IPS-18c (cell line): ENCODE results near the gene PRPF40B.

Experiments used
- H3K4me3 ChIP-seq: 2 replicates; pipeline ENCODE4 v1.7.0; 2013; ENCODE audit warnings: low read depth, mild to moderate bottlenecking, low read length, moderate library complexity; ENCODE audit not compliant: insufficient read depth
- H3K9me3 ChIP-seq: one replicate; pipeline ENCODE4 v1.6.1; 2013; ENCODE audit warnings: mild to moderate bottlenecking, low read length, moderate library complexity; ENCODE audit not compliant: control insufficient read depth, insufficient read depth

PRPF40B gene

GRCh38 chr12:49646331-49646830 is 23.0 kb downstream of the PRPF40B start:
- H3K4me3 ChIP-seq = no peak overlapping the region
- H3K9me3 ChIP-seq = peaks cover 2% of the 10 kb centered on the region

DNA sequence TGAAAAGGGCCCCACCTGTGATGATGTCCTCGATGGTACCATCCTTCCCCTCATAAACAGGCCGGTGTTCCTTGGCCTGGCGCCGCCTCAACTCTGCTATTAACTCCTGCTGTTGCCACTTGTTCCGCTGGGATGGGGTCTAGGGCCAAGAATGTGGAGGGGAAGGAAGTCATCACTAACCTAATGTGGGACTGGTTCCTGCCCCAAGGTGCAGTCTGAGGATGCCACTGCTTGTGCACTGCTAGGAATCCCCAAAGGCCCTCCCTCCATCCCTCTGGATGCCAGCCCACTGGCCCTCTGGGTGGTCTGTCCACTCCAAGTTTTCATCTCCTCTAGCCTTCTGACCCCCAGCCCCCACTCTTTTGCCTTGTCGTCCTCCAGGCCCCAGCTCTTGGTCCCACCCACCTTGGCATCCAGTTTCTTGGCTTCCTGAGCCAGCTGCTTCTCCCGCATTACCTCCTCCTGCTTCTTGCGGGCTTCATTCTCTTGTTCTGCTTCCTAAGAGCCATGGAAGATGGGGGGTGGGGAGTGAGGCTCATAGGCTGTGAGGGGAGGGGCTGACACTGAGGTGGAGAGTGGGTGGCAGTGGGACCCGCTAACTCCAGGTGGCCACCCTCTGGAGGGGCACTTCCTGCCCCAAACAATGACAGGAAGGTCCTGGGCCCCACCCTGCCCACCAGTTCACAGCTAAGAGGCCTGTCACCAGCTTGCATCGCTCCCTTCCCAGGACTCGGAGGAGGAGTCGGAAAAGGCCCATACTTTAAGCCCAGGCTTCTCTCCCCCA is 23.7 kb downstream of the PRPF40B start:
- H3K4me3 ChIP-seq = no peak overlapping the region

DNA sequence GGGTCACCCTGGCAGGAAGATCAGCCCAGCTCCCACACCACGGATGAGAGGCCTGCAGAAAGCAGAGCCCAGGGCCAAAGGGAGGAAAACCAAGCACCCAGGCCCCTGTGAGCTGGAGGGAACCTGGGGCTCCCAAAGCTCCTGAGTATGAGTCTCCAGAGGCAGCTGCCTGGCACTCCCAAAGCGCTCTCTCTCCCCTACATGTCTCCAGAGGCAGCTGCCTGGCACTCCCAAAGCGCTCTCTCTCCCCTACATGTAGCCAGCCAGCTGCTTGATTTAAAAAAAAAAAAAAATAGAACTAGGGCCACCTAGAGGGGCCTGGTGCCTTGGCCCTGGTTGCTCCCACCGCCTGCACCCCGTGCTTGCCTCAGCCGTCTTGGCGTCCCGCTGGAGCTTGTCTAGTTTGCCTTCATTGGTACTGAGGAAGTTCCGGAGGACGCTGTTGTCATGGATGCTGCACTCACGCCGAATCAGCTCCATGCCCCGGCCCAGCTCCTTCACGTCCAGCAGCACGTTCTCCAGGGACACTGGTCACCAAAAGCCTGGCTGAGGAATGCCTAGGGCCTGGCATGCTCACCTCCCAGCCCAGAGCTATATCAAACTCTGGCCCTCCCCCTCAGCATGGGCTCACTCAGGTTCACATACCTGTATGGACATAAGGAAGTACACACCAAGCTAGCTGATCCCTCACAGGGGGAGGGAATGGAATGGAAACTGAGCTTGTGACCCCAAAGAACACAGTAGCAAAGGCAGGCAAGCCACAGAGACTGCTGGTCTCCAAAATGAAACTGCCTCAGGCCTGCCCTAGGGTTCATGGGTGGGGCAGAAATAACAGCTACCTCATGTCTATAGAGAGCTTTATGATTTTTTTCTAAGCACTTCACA is 24.7 kb downstream of the PRPF40B start:
- peaks cover 2% of the 10 kb centered on the region for H3K9me3 ChIP-seq
- H3K4me3 ChIP-seq = no peak overlapping the region

More for the DNA sequence above, 23.7 kb downstream of the PRPF40B start:
- H3K9me3 ChIP-seq = peaks cover 2% of the 10 kb centered on the region

GRCh38 chr12:49648712-49649003 is 25.3 kb downstream of the PRPF40B start:
- Histone ChIP-seq H3K4me3 (no peak overlapping the region), H3K9me3 (peaks cover 2% of the 10 kb centered on the region)

DNA sequence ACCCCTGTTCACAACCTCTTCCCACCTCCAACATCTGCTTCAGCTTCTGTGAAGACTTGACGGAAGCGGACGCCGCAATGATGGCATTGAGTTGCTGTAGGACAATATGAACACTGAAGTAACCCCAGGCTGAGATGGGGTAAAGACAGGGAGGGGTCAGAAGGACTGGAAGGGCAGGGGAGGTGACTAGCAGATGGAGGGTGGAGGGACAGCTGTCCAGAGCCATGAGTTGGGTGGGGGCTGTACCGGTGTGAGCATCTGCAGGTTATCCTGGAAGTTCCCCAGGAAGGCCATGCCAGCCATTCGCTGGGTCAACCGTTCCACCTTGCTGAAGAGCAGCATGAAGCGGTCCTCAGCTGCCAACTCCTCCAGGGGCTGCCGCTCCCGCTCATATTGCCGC is 26.1 kb downstream of the PRPF40B start:
- H3K4me3 ChIP-seq = no peak overlapping the region
- peaks cover 2% of the 10 kb centered on the region for H3K9me3 ChIP-seq

DNA sequence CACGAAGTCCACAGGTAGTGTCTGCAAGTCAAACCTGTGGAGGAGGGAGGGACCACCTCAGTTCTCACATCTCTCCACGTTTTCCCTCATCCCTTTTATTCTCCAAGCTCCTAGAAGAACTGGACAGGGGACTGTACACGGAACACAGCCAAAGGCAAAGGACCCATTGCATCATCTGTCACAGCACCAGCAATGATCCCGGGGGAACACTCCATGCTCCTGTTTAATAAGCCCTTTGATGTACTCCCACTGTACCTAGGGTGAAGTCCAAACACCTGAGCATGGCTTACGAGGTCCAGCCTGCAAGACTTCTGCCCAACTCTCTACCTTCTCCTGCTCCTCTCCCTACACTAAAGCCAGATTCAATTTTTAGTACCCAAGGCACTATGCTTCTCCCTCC is 26.5 kb downstream of the PRPF40B start:
- H3K9me3 ChIP-seq = peaks cover 2% of the 10 kb centered on the region
- H3K4me3 ChIP-seq = no peak overlapping the region

GRCh38 chr12:49651855-49652254 is 28.5 kb downstream of the PRPF40B start:
- H3K4me3 ChIP-seq = no peak overlapping the region
- H3K9me3 ChIP-seq = no peaks in the 10 kb centered on the region

- H3K9me3 ChIP-seq = no peaks in the 10 kb centered on the region
- no peak overlapping the region for H3K4me3 ChIP-seq
Observed at GRCh38 chr12:49652921-49653520, 29.7 kb downstream of the PRPF40B start.

DNA sequence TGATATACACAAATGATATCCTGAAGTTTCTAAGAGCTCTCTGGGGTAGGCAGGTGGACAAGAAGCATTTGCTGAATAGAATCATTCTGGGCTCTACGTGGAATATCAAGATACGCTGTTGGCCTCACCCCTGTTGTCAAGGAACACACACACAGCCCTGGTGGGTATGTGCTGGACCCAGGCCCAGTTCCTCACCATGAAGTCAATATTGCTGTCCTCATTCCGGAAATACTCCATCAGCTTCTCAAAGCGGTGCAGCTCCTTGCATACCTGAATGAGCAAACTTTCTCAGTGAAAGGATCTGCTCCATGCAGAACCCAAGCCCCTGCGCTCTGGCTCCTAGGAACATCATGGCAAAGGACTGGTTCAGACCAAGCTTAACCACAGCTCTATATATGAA is 31.4 kb downstream of the PRPF40B start:
- Histone ChIP-seq H3K9me3 (no peaks in the 10 kb centered on the region), H3K4me3 (no peak overlapping the region)

DNA sequence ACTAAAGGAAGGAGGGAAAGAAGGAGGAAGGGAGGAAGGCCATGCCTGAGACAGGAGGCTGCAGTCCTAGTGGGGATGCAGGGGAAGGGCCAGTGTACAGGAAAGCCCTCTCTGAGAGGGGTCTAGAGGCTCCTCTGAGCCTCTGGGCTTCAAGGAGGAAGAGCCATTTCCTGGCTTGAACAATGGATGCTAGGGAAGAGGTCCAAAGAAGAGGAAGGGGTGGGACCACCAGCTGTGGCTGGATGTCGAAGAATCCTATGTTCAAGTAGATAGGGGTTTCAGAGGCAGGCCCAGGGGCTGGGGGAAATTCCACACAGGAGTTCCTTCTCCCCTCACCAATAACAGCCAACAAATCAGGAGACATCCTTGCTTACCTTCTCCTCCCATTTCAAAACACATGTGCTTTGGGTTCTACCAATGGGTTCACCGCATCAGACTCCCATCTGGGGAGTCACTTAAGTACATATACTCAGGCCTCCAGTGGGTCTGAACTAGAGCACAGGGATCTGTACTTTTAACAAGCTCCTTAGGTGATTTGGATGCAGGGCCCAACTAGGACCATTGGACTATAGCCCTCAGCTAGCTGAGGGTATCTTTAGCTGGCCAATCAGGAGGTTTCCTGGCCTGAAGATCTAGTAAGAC is 32.4 kb downstream of the PRPF40B start:
- no peaks in the 10 kb centered on the region for H3K9me3 ChIP-seq
- H3K4me3 ChIP-seq = no peak overlapping the region

DNA sequence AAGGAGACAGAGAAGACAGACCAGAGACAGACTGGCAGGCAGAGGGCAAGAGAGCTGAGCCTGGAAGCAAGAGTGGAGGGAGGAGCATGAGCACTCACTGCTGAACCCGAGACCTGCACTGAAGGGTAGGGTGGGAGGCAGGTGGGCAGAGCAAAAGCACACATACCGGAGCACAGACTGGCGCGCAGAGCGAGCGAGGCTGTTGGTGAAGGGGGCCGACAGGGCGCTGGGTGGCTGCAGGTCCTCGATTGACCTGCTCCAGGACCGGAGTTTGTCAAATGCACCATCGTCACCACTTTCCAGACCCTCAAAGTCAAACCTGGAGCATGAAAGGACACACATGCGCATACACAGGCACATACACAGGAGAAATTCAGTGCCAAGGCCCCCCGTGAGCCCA is 34.9 kb downstream of the PRPF40B start:
- Histone ChIP-seq H3K4me3 (no peak overlapping the region), H3K9me3 (no peaks in the 10 kb centered on the region)

DNA sequence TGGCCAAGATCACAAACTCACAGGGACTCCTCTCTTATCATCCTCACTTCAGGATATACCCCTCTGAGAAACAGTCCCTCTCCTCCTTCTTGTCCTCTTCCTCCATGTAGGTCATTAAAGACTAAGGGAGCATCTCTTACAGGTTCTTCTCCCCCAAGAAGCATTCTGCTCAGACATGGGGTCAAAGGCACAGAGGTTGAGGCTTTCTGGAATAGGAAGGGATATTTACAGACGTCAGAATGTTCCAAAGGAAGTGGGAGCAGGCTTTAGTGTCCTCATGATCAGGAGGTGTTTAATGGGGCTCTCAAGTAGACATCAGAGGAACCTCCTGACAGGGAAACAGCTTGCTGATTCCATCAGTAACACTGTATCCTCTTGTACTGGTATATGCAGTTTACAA is 36.4 kb downstream of the PRPF40B start:
- no peaks in the 10 kb centered on the region for H3K9me3 ChIP-seq
- no peak overlapping the region for H3K4me3 ChIP-seq

- no peak overlapping the region for H3K4me3 ChIP-seq
- no peaks in the 10 kb centered on the region for H3K9me3 ChIP-seq
Observed at GRCh38 chr12:49661191-49661590, 37.8 kb downstream of the PRPF40B start.

GRCh38 chr12:49661746-49662145 is 38.4 kb downstream of the PRPF40B start:
- no peaks in the 10 kb centered on the region for H3K9me3 ChIP-seq
- H3K4me3 ChIP-seq = no peak overlapping the region

DNA sequence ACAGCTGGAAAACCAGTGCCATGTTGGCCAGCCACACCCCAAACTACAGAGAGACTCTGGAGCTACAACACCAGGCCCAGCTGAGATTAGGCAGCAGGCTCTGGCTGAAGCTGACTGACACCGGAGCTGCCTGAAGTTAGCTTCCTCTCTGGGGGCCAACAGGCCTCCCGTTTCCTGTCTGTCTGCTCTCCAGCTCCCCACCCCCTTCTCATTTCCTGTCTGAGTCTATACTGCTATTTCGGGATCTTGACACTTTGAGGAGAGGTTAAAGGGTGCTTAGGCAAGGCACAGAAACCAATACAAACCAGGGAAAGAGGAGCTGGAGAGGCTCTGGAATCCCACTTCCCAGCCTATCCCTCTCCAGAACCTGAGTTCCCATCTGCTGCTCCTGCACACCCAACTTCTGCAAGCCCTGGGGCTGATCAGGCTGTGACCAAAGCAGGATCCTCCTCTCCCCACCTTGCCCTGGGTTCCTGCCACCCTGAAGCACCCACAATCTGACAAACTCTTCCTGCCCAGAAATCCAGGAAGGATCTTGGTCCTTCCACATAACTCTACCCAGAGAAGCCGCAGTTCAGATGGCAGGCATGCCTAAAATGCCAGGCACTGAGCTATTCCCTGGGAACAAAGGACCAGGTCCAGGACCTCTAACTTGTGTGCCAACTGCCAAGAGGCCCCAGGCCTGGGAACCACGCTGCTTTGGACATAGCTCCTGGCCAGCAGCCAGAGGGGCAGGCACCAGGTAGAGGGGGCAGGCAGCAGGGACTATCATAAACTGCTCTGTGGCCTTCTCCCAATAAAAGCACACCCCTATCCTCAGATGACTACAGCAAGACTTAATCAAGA is 39.9 kb downstream of the PRPF40B start:
- no peaks in the 10 kb centered on the region for H3K9me3 ChIP-seq
- H3K4me3 ChIP-seq = no peak overlapping the region

- Histone ChIP-seq H3K9me3 (no peaks in the 10 kb centered on the region), H3K4me3 (no peak overlapping the region)
Observed at GRCh38 chr12:49664167-49664566, 40.8 kb downstream of the PRPF40B start.
